B cell (primary cell): Measurements from ENCODE around the gene CHST8.

Experiments used
- CTCF ChIP-seq: fragments of 200-600 bp; IDR thresholded peaks from one replicate; pipeline ENCODE4 v1.8.0; 2022; ENCODE audit warnings: antibody characterized with exemption, mild to moderate bottlenecking
- EZH2 ChIP-seq: IDR thresholded peaks from 2 replicates; pipeline ENCODE4 v1.6.1; 2012; ENCODE audit warnings: borderline replicate concordance, low read depth, mild to moderate bottlenecking, moderate library complexity, low read length; ENCODE audit not compliant: insufficient read depth, poor library complexity, severe bottlenecking

- no peak for TF ChIP-seq CTCF
- TF ChIP-seq EZH2, result no peak
Observed at GRCh38 chr19:33769208-33769607, 147.5 kb downstream of the CHST8 start.
